HL-60 (cell line): Measurements from ENCODE around the gene TTC39A.
"Not testable (repeated sequence)": the region's sequence is repeated elsewhere in the genome, so short reads cannot be mapped to it uniquely, and the experiment has no call there.

Experiments used
- DNase-seq, 2 experiments: peaks; one replicate each; pipeline ENCODE4 v3.0.0-alpha.2; 2010 to 2020; ENCODE audit warnings: low read depth in 1 of 2, low spot score in 1 of 2
- H3K27ac ChIP-seq: fragments of 250-450 bp; sonication (Bioruptor Pico); replicated peaks from 2 replicates; pipeline ENCODE4 v1.5.1; 2020; ENCODE audit warnings: mild to moderate bottlenecking, moderate library complexity
- H3K27me3 ChIP-seq: fragments of 250-450 bp; sonication (Bioruptor Pico); 2 replicates; pipeline ENCODE4 v1.5.1; 2021; ENCODE audit warnings: mild to moderate bottlenecking, moderate library complexity; ENCODE audit not compliant: insufficient read depth, poor library complexity, severe bottlenecking
- H3K4me3 ChIP-seq: replicated peaks from 2 replicates; pipeline ENCODE4 v1.5.1; 2011; ENCODE audit warnings: mild to moderate bottlenecking, control low read depth, low read length; ENCODE audit not compliant: insufficient read depth
- CTCF ChIP-seq: IDR thresholded peaks from one replicate; pipeline ENCODE4 v1.5.1; 2011; ENCODE audit warnings: low read length, control low read depth, inconsistent platforms; ENCODE audit not compliant: insufficient read depth
- GABPA ChIP-seq: IDR thresholded peaks from 2 replicates; pipeline ENCODE4 v1.6.1; 2012; ENCODE audit warnings: low read depth
- POLR2AphosphoS5 ChIP-seq: IDR thresholded peaks from 2 replicates; pipeline ENCODE4 v1.6.1; 2012; ENCODE audit warnings: low read depth
- REST ChIP-seq: IDR thresholded peaks from 2 replicates; pipeline ENCODE4 v1.6.1; 2012; ENCODE audit warnings: low read depth; ENCODE audit not compliant: insufficient replicate concordance
- SPI1 ChIP-seq: IDR thresholded peaks from 2 replicates; pipeline ENCODE4 v1.6.1; 2012; ENCODE audit warnings: low read depth, mild to moderate bottlenecking, borderline replicate concordance

The TTC39A gene

DNA sequence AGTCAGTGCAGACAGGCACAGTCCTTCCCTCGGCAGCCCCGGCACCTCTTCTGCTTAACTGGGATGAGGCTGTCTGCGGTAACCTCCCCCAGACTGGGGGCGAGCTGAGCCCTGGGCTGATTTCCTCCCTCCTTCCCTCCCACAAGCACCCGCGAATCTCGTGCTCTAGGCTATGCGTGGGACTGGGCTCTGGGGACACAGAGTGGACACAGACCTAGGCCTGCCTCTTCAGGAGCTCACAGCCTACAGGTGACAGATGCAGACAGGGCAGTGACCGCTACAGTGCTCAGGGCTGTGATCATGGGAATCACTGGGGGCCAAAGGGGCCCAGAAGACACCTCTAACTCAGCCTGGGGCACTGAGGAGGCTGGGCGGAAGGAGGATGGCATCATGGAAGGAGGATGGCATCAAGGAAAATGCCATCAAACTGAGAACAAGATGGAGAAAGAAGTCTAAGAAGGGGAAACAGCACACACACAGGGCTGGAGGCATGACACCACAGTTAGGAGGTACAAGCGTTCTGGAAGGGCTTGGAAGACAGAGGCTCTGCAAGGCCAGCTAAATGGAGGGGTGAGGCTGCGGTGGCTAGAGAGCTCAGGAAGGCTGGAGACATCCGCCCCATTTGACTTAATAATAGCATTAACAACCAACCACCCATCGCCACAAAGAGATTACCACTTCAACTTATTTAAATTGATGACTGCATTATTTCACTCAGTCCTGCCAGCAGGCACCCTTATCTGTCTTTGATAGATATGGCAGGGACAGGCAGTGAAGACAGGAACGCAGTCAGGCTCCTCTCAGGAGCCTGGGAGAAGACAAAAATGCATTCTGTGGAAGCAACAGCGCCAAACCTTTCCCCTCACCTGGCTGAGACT lies 4.2 kb downstream of the TTC39A start:
- H3K27me3 ChIP-seq = no peaks in the 10 kb centered on the region
- no peak overlapping the region for H3K27ac ChIP-seq
- no peak overlapping the region for H3K4me3 ChIP-seq
- TF ChIP-seq SPI1 = no peak
- TF ChIP-seq GABPA = no peak
- TF ChIP-seq REST = no peak
- no peak for TF ChIP-seq POLR2AphosphoS5
- no peak for TF ChIP-seq CTCF
- no peak for DNase-seq

DNA sequence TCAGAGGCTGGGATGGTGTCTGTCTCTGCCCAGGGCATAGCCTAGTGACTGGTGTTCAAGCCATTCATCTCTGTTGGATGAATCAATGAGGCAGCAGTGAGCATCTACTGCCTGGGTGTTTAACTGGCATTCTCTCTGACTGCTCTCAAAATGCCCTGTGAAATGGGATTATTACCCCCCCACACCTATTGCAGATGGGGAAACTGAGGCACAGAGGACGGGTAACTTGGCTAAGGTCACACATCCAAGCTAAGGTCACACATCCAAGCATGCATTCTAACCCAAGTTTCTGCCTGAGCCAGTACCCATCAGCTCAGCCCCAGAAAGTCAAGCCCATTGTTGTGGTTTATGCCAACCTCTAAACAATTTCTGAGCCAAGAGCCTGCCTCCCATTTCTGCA lies 5.0 kb downstream of the TTC39A start:
- H3K27me3 ChIP-seq = no peaks in the 10 kb centered on the region
- no peak overlapping the region for H3K27ac ChIP-seq
- no peak for DNase-seq
- no peak overlapping the region for H3K4me3 ChIP-seq
- no peak for TF ChIP-seq REST
- no peak for TF ChIP-seq GABPA

- not testable (repeated sequence) for H3K27me3 ChIP-seq, H3K27ac ChIP-seq, DNase-seq, H3K4me3 ChIP-seq
Measured at GRCh38 chr1:51325011-51325385, 5.4 kb downstream of the TTC39A start.

DNA sequence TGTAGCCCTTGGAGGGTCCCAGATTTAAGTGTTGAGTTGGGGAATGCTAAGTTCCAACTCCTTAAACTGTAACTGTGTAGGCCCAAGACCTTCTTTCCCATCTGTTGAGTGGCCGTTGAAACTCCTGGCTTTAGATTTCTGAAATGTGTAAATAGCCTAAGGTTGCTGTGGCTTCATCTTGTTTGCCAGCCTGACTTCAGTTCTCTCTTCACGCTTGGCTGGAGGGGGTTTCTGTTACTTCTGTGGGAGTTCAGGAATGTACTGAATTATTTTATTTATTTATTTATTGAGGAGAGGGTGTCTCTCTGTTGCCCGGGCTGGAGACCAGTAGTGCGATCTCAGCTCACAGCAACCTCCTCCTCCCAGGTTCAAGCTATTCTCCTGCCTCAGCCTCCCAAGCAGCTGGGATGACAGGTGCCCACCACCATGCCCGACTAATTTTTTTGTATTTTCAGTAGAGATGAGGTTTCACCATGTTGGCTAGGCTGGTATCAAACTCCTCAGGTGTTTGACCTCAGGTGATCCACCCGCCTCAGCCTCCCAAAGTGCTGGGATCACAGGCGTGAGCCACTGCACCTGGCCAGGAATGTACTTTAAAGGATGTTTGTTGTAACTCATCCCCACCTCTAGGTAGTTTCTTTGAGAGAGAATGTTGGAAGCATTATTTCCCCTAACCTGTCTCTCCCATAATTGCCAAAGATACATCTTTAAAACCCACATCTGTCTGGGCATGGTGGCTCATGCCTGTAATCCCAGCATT lies 5.9 kb downstream of the TTC39A start:
- Histone ChIP-seq H3K4me3 (no peak overlapping the region), H3K27ac (no peak overlapping the region), H3K27me3 (no peaks in the 10 kb centered on the region)
- DNase-seq = no peak
- TF ChIP-seq POLR2AphosphoS5 = no peak
- no peak for TF ChIP-seq REST
- TF ChIP-seq SPI1 = no peak
- TF ChIP-seq GABPA = no peak
- no peak for TF ChIP-seq CTCF
